ENCODE data around the gene SERAC1.

SERAC1 gene

GRCh38 chr6:158083455-158084325, 84.4 kb downstream of the SERAC1 start:
- peak overlapping the region in 1 of 2 donors; percentile 25 for H3K4me3 ChIP-seq (ENCODE audit: low read length in 2 of 2)
- H3K4ac ChIP-seq (ENCODE audit: low read length), result no peak overlapping the region
- H2BK5ac ChIP-seq (ENCODE audit: low read length), result no peak overlapping the region
- no peaks in the 10 kb centered on the region for H3K9me3 ChIP-seq (replicated peaks in 1 of 2; ENCODE audit: control insufficient read depth in 2 of 2, insufficient read depth in 1 of 2, low read depth in 1 of 2, low read length in 2 of 2)
- no peak overlapping the region for H3K14ac ChIP-seq (ENCODE audit: low read length)
- no peaks in the 10 kb centered on the region for H3K27me3 ChIP-seq (ENCODE audit: control insufficient read depth in 3 of 3, insufficient read depth in 3 of 3, low read depth in 1 of 3, low read length in 3 of 3)
- peaks cover 2 to 58% of the 10 kb centered on the region in 2 donors for H3K36me3 ChIP-seq (replicated peaks in 1 of 2; ENCODE audit: control insufficient read depth in 2 of 2, insufficient read depth in 2 of 2, low read length in 2 of 2)
- no peak overlapping the region for H3K23ac ChIP-seq (ENCODE audit: low read depth, low read length, poor library complexity)
- H3K9ac ChIP-seq (ENCODE audit: low read depth, low read length, poor library complexity), result no peak overlapping the region
- WGBS, 2 donors (ENCODE audit: extremely low coverage in 2 of 2, insufficient read length in 2 of 2, insufficient replicate concordance in 1 of 2), result no CpG with 5 or more reads among the region's 23 CpGs
- H4K8ac ChIP-seq (ENCODE audit: low read depth, low read length), result no peak overlapping the region
- no peak overlapping the region for H3K27ac ChIP-seq (replicated peaks; ENCODE audit: low read length)
- no peak overlapping the region for H2AK5ac ChIP-seq (ENCODE audit: low read depth, low read length)
- H3K4me1 ChIP-seq (ENCODE audit: control insufficient read depth in 2 of 2, insufficient read depth in 1 of 2, low read depth in 1 of 2, low read length in 2 of 2), result no peaks in the 10 kb centered on the region
- H3K18ac ChIP-seq (ENCODE audit: low read length), result no peak overlapping the region
- no peak overlapping the region for H2BK15ac ChIP-seq (ENCODE audit: low read length)
- H2BK120ac ChIP-seq (ENCODE audit: low read depth, low read length), result no peak overlapping the region
- H4K91ac ChIP-seq (ENCODE audit: low read depth, low read length, poor library complexity), result no peak overlapping the region
- no peak for DNase-seq (ENCODE audit: low spot score)
- no peaks in the 10 kb centered on the region for H3K79me1 ChIP-seq (ENCODE audit: low read depth, low read length)
- no peak overlapping the region for H2BK12ac ChIP-seq (ENCODE audit: low read length)
- no peak overlapping the region for H3K4me2 ChIP-seq (ENCODE audit: insufficient read depth, low read length, poor library complexity, severe bottlenecking)
- H2AFZ ChIP-seq (ENCODE audit: low read length), result no peak overlapping the region

GRCh38 chr6:158081657-158081935, 86.5 kb downstream of the SERAC1 start:
- H3K4me1 ChIP-seq (ENCODE audit: control insufficient read depth in 2 of 2, insufficient read depth in 1 of 2, low read depth in 1 of 2, low read length in 2 of 2), result no peaks in the 10 kb centered on the region

GRCh38 chr6:158080849-158081656, 87.0 kb downstream of the SERAC1 start:
- WGBS, 2 donors (ENCODE audit: extremely low coverage in 2 of 2, insufficient read length in 2 of 2, insufficient replicate concordance in 1 of 2), result no CpG with 5 or more reads among the region's 18 CpGs
- DNase-seq (ENCODE audit: low spot score), result no peak

More at GRCh38 chr6:158081657-158081935, 86.5 kb downstream of the SERAC1 start:
- Histone ChIP-seq H3K27me3 (ENCODE audit: control insufficient read depth in 3 of 3, insufficient read depth in 3 of 3, low read depth in 1 of 3, low read length in 3 of 3) (no peaks in the 10 kb centered on the region), H3K23ac (ENCODE audit: low read depth, low read length, poor library complexity) (no peak overlapping the region), H3K27ac (replicated peaks; ENCODE audit: low read length) (no peak overlapping the region), H3K14ac (ENCODE audit: low read length) (no peak overlapping the region), H4K8ac (ENCODE audit: low read depth, low read length) (no peak overlapping the region), H3K4me3 (ENCODE audit: low read length in 2 of 2) (no peak overlapping the region), H2AK5ac (ENCODE audit: low read depth, low read length) (no peak overlapping the region), H3K36me3 (replicated peaks in 1 of 2; ENCODE audit: control insufficient read depth in 2 of 2, insufficient read depth in 2 of 2, low read length in 2 of 2) (peaks cover 5 to 59% of the 10 kb centered on the region in 2 donors), H3K4ac (ENCODE audit: low read length) (no peak overlapping the region), H2BK120ac (ENCODE audit: low read depth, low read length) (no peak overlapping the region), H3K9ac (ENCODE audit: low read depth, low read length, poor library complexity) (no peak overlapping the region), H3K79me1 (ENCODE audit: low read depth, low read length) (no peaks in the 10 kb centered on the region), H3K4me2 (ENCODE audit: insufficient read depth, low read length, poor library complexity, severe bottlenecking) (no peak overlapping the region), H3K18ac (ENCODE audit: low read length) (no peak overlapping the region), H2BK5ac (ENCODE audit: low read length) (no peak overlapping the region), H3K9me3 (replicated peaks in 1 of 2; ENCODE audit: control insufficient read depth in 2 of 2, insufficient read depth in 1 of 2, low read depth in 1 of 2, low read length in 2 of 2) (no peaks in the 10 kb centered on the region), H2BK12ac (ENCODE audit: low read length) (no peak overlapping the region), H4K91ac (ENCODE audit: low read depth, low read length, poor library complexity) (no peak overlapping the region), H2BK15ac (ENCODE audit: low read length) (no peak overlapping the region), H2AFZ (ENCODE audit: low read length) (no peak overlapping the region)
- WGBS, 2 donors (ENCODE audit: extremely low coverage in 2 of 2, insufficient read length in 2 of 2, insufficient replicate concordance in 1 of 2), result no CpG with 5 or more reads among the region's 6 CpGs
- DNase-seq (ENCODE audit: low spot score), result no peak

GRCh38 chr6:158078320-158078719, 89.7 kb downstream of the SERAC1 start:
- H3K27me3 ChIP-seq (ENCODE audit: control insufficient read depth in 3 of 3, insufficient read depth in 3 of 3, low read depth in 1 of 3, low read length in 3 of 3), result no peaks in the 10 kb centered on the region
- H3K79me1 ChIP-seq (ENCODE audit: low read depth, low read length), result no peaks in the 10 kb centered on the region
- H3K23ac ChIP-seq (ENCODE audit: low read depth, low read length, poor library complexity), result no peak overlapping the region
- no peak overlapping the region for H3K18ac ChIP-seq (ENCODE audit: low read length)
- no peak overlapping the region for H4K91ac ChIP-seq (ENCODE audit: low read depth, low read length, poor library complexity)
- no peak overlapping the region for H3K27ac ChIP-seq (replicated peaks; ENCODE audit: low read length)
- no peak overlapping the region for H2AK5ac ChIP-seq (ENCODE audit: low read depth, low read length)
- no peak overlapping the region for H2BK12ac ChIP-seq (ENCODE audit: low read length)
- H2BK15ac ChIP-seq (ENCODE audit: low read length), result no peak overlapping the region
- H3K4me1 ChIP-seq (ENCODE audit: control insufficient read depth in 2 of 2, insufficient read depth in 1 of 2, low read depth in 1 of 2, low read length in 2 of 2), result no peaks in the 10 kb centered on the region
- no CpG with 5 or more reads among the region's 7 CpGs for whole genome bisulfite sequencing, 2 donors (ENCODE audit: extremely low coverage in 2 of 2, insufficient read length in 2 of 2, insufficient replicate concordance in 1 of 2)
- no peak overlapping the region for H2BK120ac ChIP-seq (ENCODE audit: low read depth, low read length)
- no peaks in the 10 kb centered on the region for H3K9me3 ChIP-seq (replicated peaks in 1 of 2; ENCODE audit: control insufficient read depth in 2 of 2, insufficient read depth in 1 of 2, low read depth in 1 of 2, low read length in 2 of 2)
- H4K8ac ChIP-seq (ENCODE audit: low read depth, low read length), result no peak overlapping the region
- H3K14ac ChIP-seq (ENCODE audit: low read length), result no peak overlapping the region
- H3K4me3 ChIP-seq (ENCODE audit: low read length in 2 of 2), result peak overlapping the region in 1 of 2 donors; percentile 66
- peaks cover 5 to 40% of the 10 kb centered on the region in 2 donors for H3K36me3 ChIP-seq (replicated peaks in 1 of 2; ENCODE audit: control insufficient read depth in 2 of 2, insufficient read depth in 2 of 2, low read length in 2 of 2)
- no peak overlapping the region for H3K4me2 ChIP-seq (ENCODE audit: insufficient read depth, low read length, poor library complexity, severe bottlenecking)
- H3K9ac ChIP-seq (ENCODE audit: low read depth, low read length, poor library complexity), result no peak overlapping the region
- H3K4ac ChIP-seq (ENCODE audit: low read length), result no peak overlapping the region
- no peak overlapping the region for H2BK5ac ChIP-seq (ENCODE audit: low read length)
- no peak for DNase-seq (ENCODE audit: low spot score)
- no peak overlapping the region for H2AFZ ChIP-seq (ENCODE audit: low read length)

More at GRCh38 chr6:158080849-158081656, 87.0 kb downstream of the SERAC1 start:
- no peak overlapping the region for H3K4me2 ChIP-seq (ENCODE audit: insufficient read depth, low read length, poor library complexity, severe bottlenecking)
- no peak overlapping the region for H3K23ac ChIP-seq (ENCODE audit: low read depth, low read length, poor library complexity)
- no peak overlapping the region for H4K91ac ChIP-seq (ENCODE audit: low read depth, low read length, poor library complexity)
- no peak overlapping the region for H3K18ac ChIP-seq (ENCODE audit: low read length)
- no peaks in the 10 kb centered on the region for H3K27me3 ChIP-seq (ENCODE audit: control insufficient read depth in 3 of 3, insufficient read depth in 3 of 3, low read depth in 1 of 3, low read length in 3 of 3)
- H3K9me3 ChIP-seq (replicated peaks in 1 of 2; ENCODE audit: control insufficient read depth in 2 of 2, insufficient read depth in 1 of 2, low read depth in 1 of 2, low read length in 2 of 2), result no peaks in the 10 kb centered on the region
- H3K9ac ChIP-seq (ENCODE audit: low read depth, low read length, poor library complexity), result no peak overlapping the region
- H3K27ac ChIP-seq (replicated peaks; ENCODE audit: low read length), result no peak overlapping the region
- no peak overlapping the region for H2BK120ac ChIP-seq (ENCODE audit: low read depth, low read length)
- no peaks in the 10 kb centered on the region for H3K4me1 ChIP-seq (ENCODE audit: control insufficient read depth in 2 of 2, insufficient read depth in 1 of 2, low read depth in 1 of 2, low read length in 2 of 2)
- no peak overlapping the region for H2AK5ac ChIP-seq (ENCODE audit: low read depth, low read length)
- no peaks in the 10 kb centered on the region for H3K79me1 ChIP-seq (ENCODE audit: low read depth, low read length)
- peak overlapping the region; percentile 54 for H4K8ac ChIP-seq (ENCODE audit: low read depth, low read length)
- H2AFZ ChIP-seq (ENCODE audit: low read length), result no peak overlapping the region
- no peak overlapping the region for H2BK5ac ChIP-seq (ENCODE audit: low read length)
- no peak overlapping the region for H3K4me3 ChIP-seq (ENCODE audit: low read length in 2 of 2)
- H3K14ac ChIP-seq (ENCODE audit: low read length), result no peak overlapping the region
- H3K36me3 ChIP-seq (replicated peaks in 1 of 2; ENCODE audit: control insufficient read depth in 2 of 2, insufficient read depth in 2 of 2, low read length in 2 of 2), result peaks cover 6 to 59% of the 10 kb centered on the region in 2 donors
- H2BK12ac ChIP-seq (ENCODE audit: low read length), result no peak overlapping the region
- H2BK15ac ChIP-seq (ENCODE audit: low read length), result no peak overlapping the region
- H3K4ac ChIP-seq (ENCODE audit: low read length), result no peak overlapping the region
